Suprapubic skin (tissue), 4 donors: ENCODE data around the gene RARB. TPM values are rescaled to one million over a fixed set of nuclear protein-coding genes. Genes with fewer than 3 reads are reported as not detected.

Experiments used
- DNase-seq, 2 donors: peaks; one replicate each; pipeline ENCODE4 v3.0.0-alpha.2; 2019; ENCODE audit warnings: low spot score in 2 of 2
- H3K27ac ChIP-seq: fragments of 200-600 bp; sonication (generic); one replicate; pipeline ENCODE4 v1.5.1; 2019
- H3K27me3 ChIP-seq: fragments of 200-600 bp; sonication (generic); one replicate; pipeline ENCODE4 v1.5.1; 2019
- H3K36me3 ChIP-seq: fragments of 200-600 bp; sonication (generic); one replicate; pipeline ENCODE4 v1.5.1; 2019
- H3K4me1 ChIP-seq: fragments of 200-600 bp; sonication (generic); one replicate; pipeline ENCODE4 v1.5.1; 2019
- H3K4me3 ChIP-seq: fragments of 200-600 bp; sonication (generic); one replicate; pipeline ENCODE4 v1.5.1; 2019; ENCODE audit warnings: mild to moderate bottlenecking
- H3K9me3 ChIP-seq: fragments of 200-600 bp; sonication (generic); one replicate; pipeline ENCODE4 v1.5.1; 2019
- CTCF ChIP-seq, 2 donors: fragments of 200-600 bp in 1 of 2; fragments of 450-650 bp in 1 of 2; sonication (generic) in 1 of 2; IDR thresholded peaks; one replicate each; pipeline ENCODE4 v1.5.1; 2016 to 2019; ENCODE audit warnings: antibody characterized with exemption in 2 of 2, mild to moderate bottlenecking in 1 of 2, moderate library complexity in 1 of 2
- EP300 ChIP-seq: sonication (generic); formaldehyde crosslinking; IDR thresholded peaks from one replicate; pipeline ENCODE4 v1.6.1; 2017; ENCODE audit warnings: antibody characterized with exemption
- POLR2A ChIP-seq, 2 donors: fragments of 450-650 bp; IDR thresholded peaks; one replicate each; pipeline ENCODE4 v1.6.1; 2017; ENCODE audit warnings: antibody characterized with exemption in 2 of 2, mild to moderate bottlenecking in 2 of 2, moderate library complexity in 2 of 2
- POLR2AphosphoS5 ChIP-seq, 3 donors: sonication (generic); formaldehyde crosslinking; IDR thresholded peaks; one replicate each; pipeline ENCODE4 v1.6.1; 2017; ENCODE audit warnings: antibody characterized with exemption in 3 of 3
- WGBS: methylation state at CpG from one replicate; pipeline ENCODE4 v1.1.5; 2018; 5-methylcytosine and 5-hydroxymethylcytosine counted together
- total RNA-seq, 4 donors: library from RNA; depleted of rRNA; stranded (reverse); fragments of >200 nt; gene quantifications; one replicate each; pipeline ENCODE4 v1.1.0, GENCODE V29; 2016

Gene RARB
- total RNA-seq, 4 donors from 2014 or later = 1.3 to 3.9 (median 1.5) TPM

DNA sequence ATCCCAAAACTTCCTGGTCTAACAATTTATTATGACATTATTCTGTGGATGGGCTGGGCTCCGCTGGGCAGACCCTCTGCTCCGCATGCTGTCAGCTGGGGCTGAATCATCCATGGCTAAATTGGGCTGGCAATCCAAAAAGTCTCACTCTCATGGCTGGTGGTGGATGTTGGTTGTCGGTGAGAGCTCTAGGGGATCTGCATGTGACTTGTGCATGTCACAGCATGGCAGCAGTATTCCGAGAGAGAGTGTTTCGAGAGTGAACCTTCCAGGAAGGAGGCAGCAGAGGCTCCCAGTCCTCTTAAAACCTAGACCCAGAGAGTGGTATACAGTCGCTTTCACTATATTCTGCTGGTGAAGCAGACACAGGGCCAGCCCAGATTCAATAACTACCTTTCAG is 9.9 kb downstream of the RARB start:
- Histone ChIP-seq H3K27me3 (no peaks in the 10 kb centered on the region), H3K4me3 (no peak overlapping the region), H3K9me3 (no peaks in the 10 kb centered on the region), H3K27ac (no peak overlapping the region), H3K4me1 (no peaks in the 10 kb centered on the region), H3K36me3 (no peaks in the 10 kb centered on the region)
- DNase-seq = no peak
- TF ChIP-seq POLR2A (IDR thresholded peaks at IDR 0.05) = no peak
- 72% methylated on average over 6 of the region's 6 CpGs for WGBS

DNA sequence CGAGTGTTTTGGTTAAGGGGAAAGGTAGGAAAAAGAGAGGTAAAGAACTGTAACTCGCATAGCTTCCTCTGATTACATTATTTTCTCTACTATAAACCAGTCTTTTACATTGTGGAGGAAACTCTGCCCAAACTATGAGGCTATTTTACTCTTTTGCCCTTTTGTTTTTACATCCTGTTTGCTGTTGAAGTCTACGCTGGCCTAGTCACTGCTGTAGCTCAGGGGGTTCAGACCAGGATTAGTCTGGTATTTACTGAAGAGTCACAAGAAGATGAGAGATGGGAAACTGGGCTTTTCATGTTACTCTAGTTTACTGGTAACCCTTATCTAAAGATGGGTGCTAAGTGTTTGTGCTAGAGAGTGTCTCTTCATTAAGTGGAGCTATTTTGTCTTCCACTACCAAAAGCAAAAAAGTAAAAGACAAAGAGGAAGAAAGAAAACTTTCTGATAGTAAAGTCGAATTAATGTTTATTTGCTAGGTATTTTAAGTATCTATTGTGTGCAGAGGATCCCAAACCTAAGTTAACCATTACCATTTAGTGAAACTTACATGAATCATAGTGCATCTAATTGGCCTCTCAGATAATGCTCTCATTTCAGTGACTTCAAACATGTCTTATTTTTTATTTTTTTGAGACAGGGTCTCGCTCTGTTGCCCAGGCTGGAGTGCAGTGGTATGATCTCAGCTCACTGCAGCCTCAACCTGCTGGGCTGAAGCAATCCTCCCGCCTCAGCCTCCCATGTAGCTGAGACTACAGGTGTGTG is 10.9 kb downstream of the RARB start:
- WGBS = 85% methylated on average over 6 of the region's 6 CpGs
- H3K27ac ChIP-seq = no peak overlapping the region
- H3K4me1 ChIP-seq = no peaks in the 10 kb centered on the region

GRCh38 chr3:25441234-25441856 is 13.3 kb downstream of the RARB start:
- Histone ChIP-seq H3K9me3 (no peaks in the 10 kb centered on the region), H3K27ac (no peak overlapping the region), H3K36me3 (no peaks in the 10 kb centered on the region), H3K4me3 (no peak overlapping the region), H3K27me3 (no peaks in the 10 kb centered on the region), H3K4me1 (no peaks in the 10 kb centered on the region)
- TF ChIP-seq EP300 = no peak
- peak in 1 of 2 donors; percentile 35 for TF ChIP-seq CTCF (IDR thresholded peaks at IDR 0.05)
- whole genome bisulfite sequencing = 94% methylated on average over 17 of the region's 17 CpGs
- DNase-seq = no peak

More for the DNA sequence above, 10.9 kb downstream of the RARB start:
- TF ChIP-seq POLR2AphosphoS5 (IDR thresholded peaks at IDR 0.05) (no peak), CTCF (IDR thresholded peaks at IDR 0.05) (no peak)
- Histone ChIP-seq H3K4me3 (no peak overlapping the region), H3K36me3 (no peaks in the 10 kb centered on the region), H3K9me3 (no peaks in the 10 kb centered on the region), H3K27me3 (no peaks in the 10 kb centered on the region)
- no peak for DNase-seq

GRCh38 chr3:25442486-25442885 is 14.4 kb downstream of the RARB start:
- H3K9me3 ChIP-seq = no peaks in the 10 kb centered on the region
- 74% methylated on average over 3 of the region's 3 CpGs for WGBS
- H3K27me3 ChIP-seq = no peaks in the 10 kb centered on the region
- no peak overlapping the region for H3K27ac ChIP-seq
- H3K4me3 ChIP-seq = no peak overlapping the region
- TF ChIP-seq EP300 = no peak
- no peak for TF ChIP-seq CTCF (IDR thresholded peaks at IDR 0.05)
- no peak for TF ChIP-seq POLR2AphosphoS5 (IDR thresholded peaks at IDR 0.05)
- no peak for TF ChIP-seq POLR2A (IDR thresholded peaks at IDR 0.05)
- no peak for DNase-seq
- H3K4me1 ChIP-seq = no peaks in the 10 kb centered on the region
- H3K36me3 ChIP-seq = no peaks in the 10 kb centered on the region

- Histone ChIP-seq H3K27me3 (no peaks in the 10 kb centered on the region), H3K36me3 (no peaks in the 10 kb centered on the region), H3K27ac (no peak overlapping the region), H3K9me3 (no peaks in the 10 kb centered on the region), H3K4me3 (no peak overlapping the region), H3K4me1 (peaks cover 8% of the 10 kb centered on the region)
- no peak for DNase-seq
- WGBS = 52% methylated on average over 2 of the region's 2 CpGs
- no peak for TF ChIP-seq POLR2A (IDR thresholded peaks at IDR 0.05)
- no peak for TF ChIP-seq EP300
- no peak for TF ChIP-seq CTCF (IDR thresholded peaks at IDR 0.05)
- TF ChIP-seq POLR2AphosphoS5 (IDR thresholded peaks at IDR 0.05) = no peak
Observed at GRCh38 chr3:25444273-25444672, 16.2 kb downstream of the RARB start.
